H1 (cell line): Measurements from ENCODE around the gene GSE1.

Experiments used
- CBX5 ChIP-seq: fragments of 300-800, 300-1000 bp; sonication (generic); IDR thresholded peaks from 2 replicates; pipeline ENCODE4 v1.7.1; 2016; ENCODE audit warnings: antibody characterized with exemption, low read length, low read depth
- CEBPB ChIP-seq: IDR thresholded peaks from 2 replicates; pipeline ENCODE4 v1.6.1; 2012; ENCODE audit warnings: low read depth, low read length
- CHD1 ChIP-seq: IDR thresholded peaks from 2 replicates; pipeline ENCODE4 v1.6.1; 2012; ENCODE audit warnings: low read depth, low read length, improper control_type of control experiment
- CTCF ChIP-seq, 3 experiments: IDR thresholded peaks; 1 replicate in 2 of 3; 2 replicates in 1 of 3; pipeline versions ENCODE4 v1.5.1 to v1.6.1; 2011; ENCODE audit warnings: low read length in 3 of 3, mild to moderate bottlenecking in 3 of 3, inconsistent platforms in 2 of 3, low read depth in 1 of 3, moderate library complexity in 1 of 3; ENCODE audit not compliant: insufficient read depth in 1 of 3; ENCODE audit errors: control extremely low read depth in 1 of 3
- EP300 ChIP-seq, 2 experiments: IDR thresholded peaks; 1 replicate in 1 of 2; 2 replicates in 1 of 2; pipeline ENCODE4 v1.6.1; 2011 to 2012; ENCODE audit warnings: low read depth in 2 of 2, low read length in 2 of 2, mild to moderate bottlenecking in 2 of 2, borderline replicate concordance in 1 of 2, inconsistent platforms in 1 of 2, moderate library complexity in 1 of 2
- EZH2 ChIP-seq: fragments of 200-600 bp; sonication (generic); IDR thresholded peaks from 2 replicates; pipeline ENCODE4 v1.7.1; 2012; ENCODE audit warnings: low read depth, mild to moderate bottlenecking, moderate library complexity, low read length, inconsistent platforms; ENCODE audit not compliant: severe bottlenecking
- KDM1A ChIP-seq: fragments of 200-600, 300-600 bp; sonication (generic); IDR thresholded peaks from 2 replicates; pipeline ENCODE4 v1.7.1; 2016; ENCODE audit warnings: mild to moderate bottlenecking, low read length, borderline replicate concordance
- NANOG ChIP-seq: IDR thresholded peaks from 2 replicates; pipeline ENCODE4 v1.6.1; 2011; ENCODE audit warnings: low read length, low read depth, mild to moderate bottlenecking, inconsistent platforms; ENCODE audit not compliant: insufficient read depth, poor library complexity, severe bottlenecking
- NRF1 ChIP-seq: IDR thresholded peaks from 2 replicates; pipeline ENCODE4 v1.6.1; 2011; ENCODE audit warnings: mild to moderate bottlenecking, low read depth, low read length, improper control_type of control experiment
- POLR2A ChIP-seq, 2 experiments: IDR thresholded peaks; 1 replicate in 1 of 2; 2 replicates in 1 of 2; pipeline ENCODE4 v1.6.1; 2011; ENCODE audit warnings: low read depth in 2 of 2, low read length in 2 of 2, mild to moderate bottlenecking in 2 of 2; ENCODE audit errors: control extremely low read depth in 1 of 2
- RBBP5 ChIP-seq: IDR thresholded peaks from 2 replicates; pipeline ENCODE4 v1.7.1; 2012; ENCODE audit warnings: low read depth, mild to moderate bottlenecking, inconsistent platforms, low read length, moderate library complexity, borderline replicate concordance
- SIN3A ChIP-seq, 2 experiments: IDR thresholded peaks in 1 of 2; conservative IDR thresholded peaks in 1 of 2; 2 replicates each; pipeline ENCODE4 v1.6.1; 2011 to 2012; ENCODE audit warnings: low read length in 2 of 2, improper control_type of control experiment in 1 of 2, low read depth in 1 of 2, mild to moderate bottlenecking in 1 of 2
- SRF ChIP-seq: IDR thresholded peaks from 2 replicates; pipeline ENCODE4 v1.6.1; 2011; ENCODE audit warnings: mild to moderate bottlenecking, low read depth, low read length, moderate library complexity

DNA sequence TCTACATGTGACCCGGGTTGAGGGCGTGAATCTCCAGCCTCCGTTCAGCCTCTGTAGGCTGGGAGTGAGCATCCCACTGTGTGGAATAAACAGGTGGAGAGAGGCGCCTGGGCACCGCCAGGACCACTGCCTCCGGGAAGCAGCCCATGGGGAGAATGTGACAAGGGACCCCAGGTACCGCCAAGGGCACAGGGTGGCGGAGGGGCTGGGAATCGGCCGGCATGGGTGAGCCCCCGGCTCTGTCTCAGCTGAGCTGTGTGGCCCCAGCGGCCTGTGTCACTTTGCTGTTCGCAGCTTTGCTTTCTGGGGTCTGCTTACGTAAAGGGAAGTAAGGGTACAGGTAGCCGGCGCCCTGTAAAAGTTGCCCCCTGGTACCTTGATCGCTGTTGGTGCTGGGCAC, 11.5 kb downstream of the GSE1 start:
- TF ChIP-seq CTCF (IDR thresholded peaks at IDR 0.05; ENCODE audit: control extremely low read depth in 1 of 3, insufficient read depth in 1 of 3, low read depth in 1 of 3, low read length in 3 of 3), result no peak
- TF ChIP-seq KDM1A, result no peak
- no peak for TF ChIP-seq NRF1
- no peak for TF ChIP-seq RBBP5
- TF ChIP-seq EZH2, result no peak
- TF ChIP-seq CBX5, result no peak
- no peak for TF ChIP-seq SIN3A (conservative IDR thresholded peaks at IDR 0.05 in 1 of 2, IDR thresholded peaks at IDR 0.05 in 1 of 2; ENCODE audit: low read depth in 1 of 2, low read length in 2 of 2)
- no peak for TF ChIP-seq SRF
- no peak for TF ChIP-seq EP300 (IDR thresholded peaks at IDR 0.05; ENCODE audit: borderline replicate concordance in 1 of 2, low read depth in 2 of 2, low read length in 2 of 2)
- no peak for TF ChIP-seq POLR2A (IDR thresholded peaks at IDR 0.05; ENCODE audit: control extremely low read depth in 1 of 2, low read depth in 2 of 2, low read length in 2 of 2)
- no peak for TF ChIP-seq CEBPB
- TF ChIP-seq CHD1, result no peak
- no peak for TF ChIP-seq NANOG
